ENCODE results near the gene MAML1. TPM values are rescaled to one million over a fixed set of nuclear protein-coding genes. Genes with fewer than 3 reads are reported as not detected.

The MAML1 gene
- total and polyA plus RNA-seq, 2 experiments from 2014 or later, result 9.6 to 43.9 TPM

DNA sequence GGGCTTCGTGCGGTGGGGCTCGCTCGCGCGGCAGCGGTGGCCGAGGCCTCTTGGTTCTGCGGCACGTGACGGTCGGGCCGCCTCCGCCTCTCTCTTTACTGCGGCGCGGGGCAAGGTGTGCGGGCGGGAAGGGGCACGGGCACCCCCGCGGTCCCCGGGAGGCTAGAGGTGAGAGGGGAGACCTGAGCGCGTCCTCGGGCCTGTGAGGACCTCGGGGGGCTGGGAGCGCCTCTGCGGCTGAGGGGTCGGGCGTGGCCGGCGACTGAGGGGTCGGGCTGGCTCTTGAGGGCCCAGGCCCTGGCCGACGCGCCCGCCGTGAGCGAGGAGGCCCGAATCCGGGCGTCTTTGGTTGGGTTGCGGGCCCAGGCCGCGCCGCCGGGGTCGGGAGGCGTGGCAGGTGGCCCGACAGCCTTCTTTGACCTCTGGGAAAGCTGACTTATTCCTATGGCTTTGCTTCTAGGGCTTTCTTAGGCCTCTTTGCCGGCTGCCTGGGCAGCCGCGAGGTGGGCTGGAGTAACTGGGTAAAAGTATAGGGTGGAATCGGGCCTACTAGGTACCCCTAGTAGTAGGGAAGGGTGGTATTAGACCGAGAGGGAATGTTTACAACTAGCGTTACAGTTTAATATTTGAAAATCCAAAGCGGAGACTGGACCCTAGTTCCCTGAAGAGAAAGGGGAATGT lies 33.5 kb upstream of the MAML1 start, which contains the start of gene CANX (continued):
- TF ChIP-seq ZNF462 (CRISPR knock-in tag; IDR thresholded peaks at IDR 0.05), result no peak
- TF ChIP-seq STAT1 (IDR thresholded peaks at IDR 0.05; ENCODE audit: unreplicated experiment), result no peak
- TF ChIP-seq POLR2AphosphoS5 (IDR thresholded peaks at IDR 0.05; ENCODE audit: low read depth), result peak; percentile 93

- Mint-ChIP-seq H3K27ac (peak overlapping the region; percentile 98), H3K4me3 (peak overlapping the region; percentile 99), H3K9me3 (no peaks in the 10 kb centered on the region; the same call in 2 of the 3 replicates), H3K27me3 (ENCODE audit: insufficient read depth, low read depth, poor library complexity) (peaks cover 20% of the 10 kb centered on the region), H3K36me3 (ENCODE audit: low read depth) (peaks cover 48% of the 10 kb centered on the region), H3K4me1 (peaks cover 22% of the 10 kb centered on the region)
- peaks cover 42% of the 10 kb centered on the region for H4K20me1 ChIP-seq (replicated peaks; ENCODE audit: insufficient read depth)
- DNase-seq (ENCODE audit: low spot score) (peak; percentile 17), ATAC-seq (no peak)
- H3K4me1 ChIP-seq (ENCODE audit: insufficient read depth), result peaks cover 27% of the 10 kb centered on the region
- H3K79me2 ChIP-seq (replicated peaks; ENCODE audit: insufficient read depth), result peaks cover 60% of the 10 kb centered on the region
- no peaks in the 10 kb centered on the region; the same call in 1 of the 2 replicates for H3K27me3 ChIP-seq (ENCODE audit: insufficient read depth)
- peaks cover 4% of the 10 kb centered on the region; the same call in 1 of the 2 replicates for H3F3A ChIP-seq (replicated peaks; ENCODE audit: low read depth)
- peak overlapping the region; percentile 90 for H3K27ac ChIP-seq (ENCODE audit: low read depth)
- H3K4me3 ChIP-seq, result peak overlapping the region; percentile 100
- no peaks in the 10 kb centered on the region for H3K9me2 ChIP-seq (ENCODE audit: insufficient read depth)
- peak overlapping the region; percentile 90 for H3K4me2 ChIP-seq
- no peak overlapping the region for H2AFZ ChIP-seq
- H3K36me3 ChIP-seq (ENCODE audit: insufficient read depth), result peaks cover 5% of the 10 kb centered on the region; the same call in 1 of the 2 replicates
- TF ChIP-seq REST (IDR thresholded peaks at IDR 0.05; ENCODE audit: unreplicated experiment) (no peak), STAT1 (IDR thresholded peaks at IDR 0.05; ENCODE audit: unreplicated experiment) (no peak), JUNB (IDR thresholded peaks at IDR 0.05; ENCODE audit: unreplicated experiment) (no peak), CREB1 (CRISPR knock-in tag; IDR thresholded peaks at IDR 0.05; ENCODE audit: low read depth) (no peak), ZNF331 (CRISPR knock-in tag; IDR thresholded peaks at IDR 0.05; ENCODE audit: low read depth) (no peak), ZNF114 (CRISPR knock-in tag; IDR thresholded peaks at IDR 0.05) (no peak), NANOG (IDR thresholded peaks at IDR 0.05; ENCODE audit: borderline replicate concordance) (no peak)
- TF ChIP-seq, protein P1, sequence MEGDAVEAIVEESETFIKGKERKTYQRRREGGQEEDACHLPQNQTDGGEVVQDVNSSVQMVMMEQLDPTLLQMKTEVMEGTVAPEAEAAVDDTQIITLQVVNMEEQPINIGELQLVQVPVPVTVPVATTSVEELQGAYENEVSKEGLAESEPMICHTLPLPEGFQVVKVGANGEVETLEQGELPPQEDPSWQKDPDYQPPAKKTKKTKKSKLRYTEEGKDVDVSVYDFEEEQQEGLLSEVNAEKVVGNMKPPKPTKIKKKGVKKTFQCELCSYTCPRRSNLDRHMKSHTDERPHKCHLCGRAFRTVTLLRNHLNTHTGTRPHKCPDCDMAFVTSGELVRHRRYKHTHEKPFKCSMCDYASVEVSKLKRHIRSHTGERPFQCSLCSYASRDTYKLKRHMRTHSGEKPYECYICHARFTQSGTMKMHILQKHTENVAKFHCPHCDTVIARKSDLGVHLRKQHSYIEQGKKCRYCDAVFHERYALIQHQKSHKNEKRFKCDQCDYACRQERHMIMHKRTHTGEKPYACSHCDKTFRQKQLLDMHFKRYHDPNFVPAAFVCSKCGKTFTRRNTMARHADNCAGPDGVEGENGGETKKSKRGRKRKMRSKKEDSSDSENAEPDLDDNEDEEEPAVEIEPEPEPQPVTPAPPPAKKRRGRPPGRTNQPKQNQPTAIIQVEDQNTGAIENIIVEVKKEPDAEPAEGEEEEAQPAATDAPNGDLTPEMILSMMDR (conservative IDR thresholded peaks at IDR 0.05; ENCODE audit: low read depth in 2 of 2), result no peak
- TF ChIP-seq, protein P2, sequence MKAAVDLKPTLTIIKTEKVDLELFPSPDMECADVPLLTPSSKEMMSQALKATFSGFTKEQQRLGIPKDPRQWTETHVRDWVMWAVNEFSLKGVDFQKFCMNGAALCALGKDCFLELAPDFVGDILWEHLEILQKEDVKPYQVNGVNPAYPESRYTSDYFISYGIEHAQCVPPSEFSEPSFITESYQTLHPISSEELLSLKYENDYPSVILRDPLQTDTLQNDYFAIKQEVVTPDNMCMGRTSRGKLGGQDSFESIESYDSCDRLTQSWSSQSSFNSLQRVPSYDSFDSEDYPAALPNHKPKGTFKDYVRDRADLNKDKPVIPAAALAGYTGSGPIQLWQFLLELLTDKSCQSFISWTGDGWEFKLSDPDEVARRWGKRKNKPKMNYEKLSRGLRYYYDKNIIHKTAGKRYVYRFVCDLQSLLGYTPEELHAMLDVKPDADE (IDR thresholded peaks at IDR 0.05), result no peak
These were observed 32.9 kb upstream of the MAML1 start for GRCh38 chr5:179699616-179700237.

Data from GM23338 (cell line).